Stimulated activated memory B cell treated with anti-CD40 and anti-IgM and Interleukin-4, amounts not matched to agents 10 μg/mL and 1 μg/mL and 100 μg/mL, for 72 hours (primary cell): ENCODE data around the gene FANCD2OS.
"Not testable (repeated sequence)": the region's sequence is repeated elsewhere in the genome, so short reads cannot be mapped to it uniquely, and the experiment has no call there.

Experiments
- ATAC-seq: fragments of 150-1000 bp; cut with Tn5 transposase; 2 replicates; pipeline ENCODE4 v1.10.0; 2021
- H3K27ac Mint-ChIP-seq: one replicate; pipeline ENCODE4 v1.8.0; 2022; ENCODE audit warnings: mild to moderate bottlenecking, mixed read lengths
- H3K27me3 Mint-ChIP-seq: one replicate; pipeline ENCODE4 v1.8.0; 2022; ENCODE audit warnings: mixed read lengths
- H3K36me3 Mint-ChIP-seq: one replicate; pipeline ENCODE4 v1.8.0; 2022; ENCODE audit warnings: mixed read lengths
- H3K4me1 Mint-ChIP-seq: one replicate; pipeline ENCODE4 v1.8.0; 2022; ENCODE audit warnings: mixed read lengths
- H3K4me3 Mint-ChIP-seq: one replicate; pipeline ENCODE4 v1.8.0; 2022; ENCODE audit warnings: mild to moderate bottlenecking, moderate library complexity, mixed read lengths
- H3K9me3 Mint-ChIP-seq: one replicate; pipeline ENCODE4 v1.8.0; 2022; ENCODE audit warnings: mixed read lengths

FANCD2OS gene

GRCh38 chr3:10108091-10108490, at the start of gene FANCD2OS:
Gene FANCD2OS, minus strand, starts transcription at chr3:10108255. Its CDS starts 3,481 bp downstream, at chr3:10104774.
- Mint-ChIP-seq H3K36me3 (no peaks in the 10 kb centered on the region), H3K27me3 (no peaks in the 10 kb centered on the region), H3K9me3 (no peaks in the 10 kb centered on the region), H3K4me3 (no peak within 1 kb of the TSS), H3K27ac (no peak within 1 kb of the TSS), H3K4me1 (no peaks in the 10 kb centered on the region)
- no peak for ATAC-seq

GRCh38 chr3:10157031-10157430, 49.0 kb upstream of the FANCD2OS start:
- H3K27ac Mint-ChIP-seq, result no peak overlapping the region
- peaks cover 19% of the 10 kb centered on the region for H3K36me3 Mint-ChIP-seq
- no peak overlapping the region for H3K4me3 Mint-ChIP-seq
- no peaks in the 10 kb centered on the region for H3K27me3 Mint-ChIP-seq
- H3K4me1 Mint-ChIP-seq, result no peaks in the 10 kb centered on the region
- H3K9me3 Mint-ChIP-seq, result no peaks in the 10 kb centered on the region
- no peak for ATAC-seq

GRCh38 chr3:10155658-10156057, 47.6 kb upstream of the FANCD2OS start:
- Mint-ChIP-seq H3K27ac (no peak overlapping the region), H3K4me3 (no peak overlapping the region), H3K36me3 (peaks cover 33% of the 10 kb centered on the region), H3K4me1 (no peaks in the 10 kb centered on the region), H3K9me3 (no peaks in the 10 kb centered on the region), H3K27me3 (no peaks in the 10 kb centered on the region)
- no peak for ATAC-seq

- H3K27ac Mint-ChIP-seq, result no peak overlapping the region
Observed at GRCh38 chr3:10155123-10155472, 47.0 kb upstream of the FANCD2OS start.

GRCh38 chr3:10154335-10155122, 46.5 kb upstream of the FANCD2OS start:
- Mint-ChIP-seq H3K27me3 (no peaks in the 10 kb centered on the region), H3K27ac (no peak overlapping the region), H3K4me3 (no peak overlapping the region), H3K4me1 (peaks cover 7% of the 10 kb centered on the region), H3K36me3 (peaks cover 44% of the 10 kb centered on the region), H3K9me3 (no peaks in the 10 kb centered on the region)
- ATAC-seq, result no peak

More at GRCh38 chr3:10155123-10155472, 47.0 kb upstream of the FANCD2OS start:
- H3K36me3 Mint-ChIP-seq, result peaks cover 38% of the 10 kb centered on the region
- H3K27me3 Mint-ChIP-seq, result no peaks in the 10 kb centered on the region
- H3K9me3 Mint-ChIP-seq, result no peaks in the 10 kb centered on the region
- peaks cover 1% of the 10 kb centered on the region for H3K4me1 Mint-ChIP-seq
- no peak for ATAC-seq
- H3K4me3 Mint-ChIP-seq, result no peak overlapping the region

- peaks cover 48% of the 10 kb centered on the region for H3K36me3 Mint-ChIP-seq
- no peak overlapping the region for H3K27ac Mint-ChIP-seq
- peaks cover 28% of the 10 kb centered on the region for H3K4me1 Mint-ChIP-seq
Observed at GRCh38 chr3:10150987-10151386, 42.9 kb upstream of the FANCD2OS start.

GRCh38 chr3:10149226-10149625, 41.2 kb upstream of the FANCD2OS start:
- H3K27ac Mint-ChIP-seq, result peak overlapping the region; percentile 94
- peak; percentile 87 for ATAC-seq
- H3K4me1 Mint-ChIP-seq, result peaks cover 39% of the 10 kb centered on the region
- H3K9me3 Mint-ChIP-seq, result no peaks in the 10 kb centered on the region
- H3K4me3 Mint-ChIP-seq, result peak overlapping the region; percentile 48
- no peaks in the 10 kb centered on the region for H3K27me3 Mint-ChIP-seq
- H3K36me3 Mint-ChIP-seq, result peaks cover 43% of the 10 kb centered on the region

More at GRCh38 chr3:10150987-10151386, 42.9 kb upstream of the FANCD2OS start:
- Mint-ChIP-seq H3K9me3 (no peaks in the 10 kb centered on the region), H3K27me3 (no peaks in the 10 kb centered on the region), H3K4me3 (no peak overlapping the region)
- no peak for ATAC-seq

GRCh38 chr3:10145685-10146084, 37.6 kb upstream of the FANCD2OS start:
- H3K36me3 Mint-ChIP-seq, result peaks cover 36% of the 10 kb centered on the region
- peak overlapping the region; percentile 65 for H3K4me3 Mint-ChIP-seq
- no peaks in the 10 kb centered on the region for H3K9me3 Mint-ChIP-seq
- peaks cover 55% of the 10 kb centered on the region for H3K4me1 Mint-ChIP-seq
- ATAC-seq, result no peak
- H3K27me3 Mint-ChIP-seq, result no peaks in the 10 kb centered on the region
- peak overlapping the region; percentile 49 for H3K27ac Mint-ChIP-seq

GRCh38 chr3:10142707-10143560, 34.9 kb upstream of the FANCD2OS start:
- no peak for ATAC-seq
- Mint-ChIP-seq H3K27me3 (no peaks in the 10 kb centered on the region), H3K36me3 (peaks cover 16% of the 10 kb centered on the region), H3K9me3 (no peaks in the 10 kb centered on the region), H3K27ac (peak overlapping the region; percentile 89), H3K4me1 (peaks cover 37% of the 10 kb centered on the region), H3K4me3 (peak overlapping the region; percentile 94)

- Mint-ChIP-seq H3K27ac (peak overlapping the region; percentile 89), H3K4me3 (peak overlapping the region; percentile 94), H3K9me3 (no peaks in the 10 kb centered on the region)
Observed at GRCh38 chr3:10140996-10141546, 33.0 kb upstream of the FANCD2OS start.

GRCh38 chr3:10137178-10137577, 29.1 kb upstream of the FANCD2OS start:
- ATAC-seq, result no peak
- no peak overlapping the region for H3K4me3 Mint-ChIP-seq
- H3K36me3 Mint-ChIP-seq, result no peaks in the 10 kb centered on the region
- no peak overlapping the region for H3K27ac Mint-ChIP-seq
- H3K4me1 Mint-ChIP-seq, result no peaks in the 10 kb centered on the region
- H3K27me3 Mint-ChIP-seq, result no peaks in the 10 kb centered on the region
- H3K9me3 Mint-ChIP-seq, result no peaks in the 10 kb centered on the region

More at GRCh38 chr3:10140996-10141546, 33.0 kb upstream of the FANCD2OS start:
- ATAC-seq, result no peak
- Mint-ChIP-seq H3K36me3 (peaks cover 16% of the 10 kb centered on the region), H3K4me1 (peaks cover 27% of the 10 kb centered on the region), H3K27me3 (no peaks in the 10 kb centered on the region)

GRCh38 chr3:10136426-10137005, 28.5 kb upstream of the FANCD2OS start:
- no peak for ATAC-seq
- no peaks in the 10 kb centered on the region for H3K9me3 Mint-ChIP-seq
- no peaks in the 10 kb centered on the region for H3K4me1 Mint-ChIP-seq
- H3K4me3 Mint-ChIP-seq, result no peak overlapping the region
- H3K27ac Mint-ChIP-seq, result no peak overlapping the region
- H3K27me3 Mint-ChIP-seq, result no peaks in the 10 kb centered on the region
- no peaks in the 10 kb centered on the region for H3K36me3 Mint-ChIP-seq

- H3K9me3 Mint-ChIP-seq, H3K4me1 Mint-ChIP-seq, H3K27me3 Mint-ChIP-seq, H3K4me3 Mint-ChIP-seq, H3K36me3 Mint-ChIP-seq, ATAC-seq, H3K27ac Mint-ChIP-seq: not testable (repeated sequence)
Observed at GRCh38 chr3:10135872-10136271, 27.8 kb upstream of the FANCD2OS start.

GRCh38 chr3:10122724-10123123, 14.7 kb upstream of the FANCD2OS start:
- Mint-ChIP-seq H3K4me3 (no peak overlapping the region), H3K27ac (no peak overlapping the region), H3K36me3 (peaks cover 50% of the 10 kb centered on the region), H3K27me3 (no peaks in the 10 kb centered on the region), H3K4me1 (peaks cover 24% of the 10 kb centered on the region), H3K9me3 (no peaks in the 10 kb centered on the region)
- ATAC-seq, result no peak

- H3K4me3 Mint-ChIP-seq, result no peak overlapping the region
- H3K27ac Mint-ChIP-seq, result no peak overlapping the region
- H3K9me3 Mint-ChIP-seq, result no peaks in the 10 kb centered on the region
- H3K4me1 Mint-ChIP-seq, result peaks cover 35% of the 10 kb centered on the region
- H3K27me3 Mint-ChIP-seq, result no peaks in the 10 kb centered on the region
- H3K36me3 Mint-ChIP-seq, result peaks cover 33% of the 10 kb centered on the region
- ATAC-seq, result no peak
Observed at GRCh38 chr3:10121064-10121463, 13.0 kb upstream of the FANCD2OS start.
